Right lobe of liver (tissue), 4 donors: ENCODE data around the gene PDE6A.

Experiments used
- POLR2A ChIP-seq: fragments of 450-650 bp; IDR thresholded peaks from one replicate; pipeline ENCODE4 v1.6.1; 2017; ENCODE audit warnings: antibody characterized with exemption, mild to moderate bottlenecking
- TF ChIP-seq, protein P1 (sequence below), 4 donors: fragments of 200-600 bp in 3 of 4; fragments of 450-650 bp in 1 of 4; IDR thresholded peaks; one replicate each; pipeline versions ENCODE4 v1.5.1 to v1.8.0; 2016 to 2022; ENCODE audit warnings: antibody characterized with exemption in 4 of 4, mild to moderate bottlenecking in 2 of 4
- donor health status: DM: no; HTN: no; CAD: no.
- donor health status: DM: no; HTN: no; CAD: no.
- donor health status: DM: no; HTN: yes; CAD: no.

DNA sequence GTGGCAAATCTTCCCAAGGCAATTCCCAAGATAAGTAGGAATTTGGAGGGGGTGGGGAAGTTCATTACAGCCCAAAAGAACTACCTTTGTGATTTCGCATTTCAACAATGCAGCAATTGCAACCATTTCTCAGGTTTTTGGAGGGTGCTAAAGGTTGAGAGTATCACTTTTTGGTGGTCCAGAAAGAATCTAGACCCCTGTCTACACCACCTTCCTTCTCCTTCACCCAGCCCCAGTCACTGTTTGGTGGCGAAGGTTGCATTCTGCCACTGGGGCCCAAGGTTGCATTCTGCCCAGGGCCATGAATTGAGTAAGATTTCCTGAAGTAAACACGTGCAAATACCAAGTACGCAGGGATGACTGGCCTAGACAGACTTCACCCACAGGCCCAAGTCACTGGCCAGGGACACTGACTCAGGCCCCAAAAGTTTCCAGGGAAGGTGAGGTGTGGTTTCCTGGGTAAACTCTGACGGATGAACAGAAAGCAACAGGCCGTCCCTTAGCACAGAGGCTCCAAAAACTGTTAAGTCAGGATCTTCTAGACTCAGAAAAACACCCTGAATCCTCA is 5.7 kb downstream of the PDE6A start:
- TF ChIP-seq, protein P1, sequence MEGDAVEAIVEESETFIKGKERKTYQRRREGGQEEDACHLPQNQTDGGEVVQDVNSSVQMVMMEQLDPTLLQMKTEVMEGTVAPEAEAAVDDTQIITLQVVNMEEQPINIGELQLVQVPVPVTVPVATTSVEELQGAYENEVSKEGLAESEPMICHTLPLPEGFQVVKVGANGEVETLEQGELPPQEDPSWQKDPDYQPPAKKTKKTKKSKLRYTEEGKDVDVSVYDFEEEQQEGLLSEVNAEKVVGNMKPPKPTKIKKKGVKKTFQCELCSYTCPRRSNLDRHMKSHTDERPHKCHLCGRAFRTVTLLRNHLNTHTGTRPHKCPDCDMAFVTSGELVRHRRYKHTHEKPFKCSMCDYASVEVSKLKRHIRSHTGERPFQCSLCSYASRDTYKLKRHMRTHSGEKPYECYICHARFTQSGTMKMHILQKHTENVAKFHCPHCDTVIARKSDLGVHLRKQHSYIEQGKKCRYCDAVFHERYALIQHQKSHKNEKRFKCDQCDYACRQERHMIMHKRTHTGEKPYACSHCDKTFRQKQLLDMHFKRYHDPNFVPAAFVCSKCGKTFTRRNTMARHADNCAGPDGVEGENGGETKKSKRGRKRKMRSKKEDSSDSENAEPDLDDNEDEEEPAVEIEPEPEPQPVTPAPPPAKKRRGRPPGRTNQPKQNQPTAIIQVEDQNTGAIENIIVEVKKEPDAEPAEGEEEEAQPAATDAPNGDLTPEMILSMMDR (IDR thresholded peaks at IDR 0.05) = no peak
- no peak for TF ChIP-seq POLR2A
